WTC11 (cell line): ENCODE results near the gene S100A5. TPM values are rescaled to one million over a fixed set of nuclear protein-coding genes. Genes with fewer than 3 reads are reported as not detected.

ENCODE experiments used
- ATAC-seq: fragments of 200-7000 bp; cut with Tn5 transposase; 2 replicates; pipeline ENCODE4 v1.10.0; 2021; ENCODE audit warnings: mild to moderate bottlenecking, moderate library complexity
- CTCF ChIA-PET: fragments of 300-600 bp; sonication (Branson Sonifier 250); formaldehyde crosslinking; loops from one replicate; lab custom pipeline; 2021; ENCODE audit warnings: antibody characterized with exemption; lab: Charles Lee
- POLR2A ChIA-PET: fragments of 350-600 bp; sonication (Branson Sonifier 250); formaldehyde crosslinking; loops from one replicate; lab custom pipeline; 2021; ENCODE audit warnings: antibody characterized with exemption; lab: Charles Lee
- DNase-seq: peaks from one replicate; pipeline ENCODE4 v3.0.0; 2021; ENCODE audit warnings: low spot score
- H3K27ac Mint-ChIP-seq: 2 replicates; pipeline ENCODE4 v1.8.0; 2021; ENCODE audit warnings: mixed read lengths
- H3K27me3 Mint-ChIP-seq: 2 replicates; pipeline ENCODE4 v1.8.0; 2021; ENCODE audit warnings: low read depth, mild to moderate bottlenecking, moderate library complexity, mixed read lengths
- H3K36me3 Mint-ChIP-seq: 2 replicates; pipeline ENCODE4 v1.8.0; 2021; ENCODE audit warnings: mixed read lengths
- H3K4me1 Mint-ChIP-seq: 2 replicates; pipeline ENCODE4 v1.8.0; 2022; ENCODE audit warnings: mixed read lengths
- H3K4me3 Mint-ChIP-seq: 2 replicates; pipeline ENCODE4 v1.8.0; 2021; ENCODE audit warnings: mild to moderate bottlenecking, moderate library complexity, mixed read lengths
- H3K9me3 Mint-ChIP-seq: 2 replicates; pipeline ENCODE4 v1.8.0; 2021; ENCODE audit warnings: mixed read lengths
- CREM ChIP-seq: sonication (generic); formaldehyde crosslinking; IDR thresholded peaks from 2 replicates; pipeline ENCODE4 v1.8.1; 2022; ENCODE audit warnings: mild to moderate bottlenecking, missing genetic modification reagents, moderate library complexity
- EMX1 ChIP-seq: fragments of 250-450 bp; sonication (Bioruptor Pico); IDR thresholded peaks from 2 replicates; pipeline ENCODE4 v1.8.0; 2021; ENCODE audit warnings: mild to moderate bottlenecking
- ESRRA ChIP-seq: sonication (generic); formaldehyde crosslinking; IDR thresholded peaks from 2 replicates; pipeline ENCODE4 v1.8.1; 2022; ENCODE audit warnings: mild to moderate bottlenecking, missing genetic modification reagents, borderline replicate concordance
- ETV6 ChIP-seq: sonication (generic); formaldehyde crosslinking; IDR thresholded peaks from 2 replicates; pipeline ENCODE4 v1.8.1; 2022; ENCODE audit warnings: mild to moderate bottlenecking, missing genetic modification reagents
- FOXJ3 ChIP-seq: sonication (generic); formaldehyde crosslinking; IDR thresholded peaks from 2 replicates; pipeline ENCODE4 v1.9.0; 2021; ENCODE audit warnings: missing genetic modification reagents, mild to moderate bottlenecking, borderline replicate concordance
- FOXK1 ChIP-seq: sonication (generic); formaldehyde crosslinking; IDR thresholded peaks from 2 replicates; pipeline ENCODE4 v1.8.0; 2022; ENCODE audit warnings: mild to moderate bottlenecking, moderate library complexity, missing genetic modification reagents
- FOXP4 ChIP-seq: sonication (generic); formaldehyde crosslinking; IDR thresholded peaks from 2 replicates; pipeline ENCODE4 v1.8.0; 2022; ENCODE audit warnings: mild to moderate bottlenecking, missing genetic modification reagents
- GRHL2 ChIP-seq: fragments of 250-450 bp; sonication (Bioruptor Pico); IDR thresholded peaks from 2 replicates; pipeline ENCODE4 v1.8.0; 2022; ENCODE audit warnings: mild to moderate bottlenecking, moderate library complexity; ENCODE audit not compliant: insufficient replicate concordance, severe bottlenecking
- PRDM15 ChIP-seq: sonication (generic); formaldehyde crosslinking; IDR thresholded peaks from 2 replicates; pipeline ENCODE4 v1.8.0; 2022; ENCODE audit warnings: missing genetic modification reagents
- USF1 ChIP-seq: sonication (generic); formaldehyde crosslinking; IDR thresholded peaks from 2 replicates; pipeline ENCODE4 v1.8.0; 2022; ENCODE audit warnings: mild to moderate bottlenecking, missing genetic modification reagents
- ZBTB43 ChIP-seq: sonication (generic); formaldehyde crosslinking; IDR thresholded peaks from 2 replicates; pipeline ENCODE4 v1.8.1; 2023; ENCODE audit warnings: mild to moderate bottlenecking, missing genetic modification reagents
- ZNF281 ChIP-seq: sonication (generic); formaldehyde crosslinking; IDR thresholded peaks from 2 replicates; pipeline ENCODE4 v1.8.0; 2023; ENCODE audit warnings: mild to moderate bottlenecking, missing genetic modification reagents
- ZNF317 ChIP-seq: sonication (generic); formaldehyde crosslinking; IDR thresholded peaks from 2 replicates; pipeline ENCODE4 v1.8.1; 2023; ENCODE audit warnings: low read depth, mild to moderate bottlenecking, moderate library complexity, missing genetic modification reagents, borderline replicate concordance
- ZNF423 ChIP-seq: fragments of 250-450 bp; sonication (Bioruptor Pico); IDR thresholded peaks from 2 replicates; pipeline ENCODE4 v2.1.2; 2022; ENCODE audit warnings: mild to moderate bottlenecking, moderate library complexity
- total RNA-seq: library from RNA; stranded (reverse); gene quantifications from 3 replicates; pipeline ENCODE4 v1.2.3, GENCODE V29; 2021

The S100A5 gene
- total RNA-seq, 1 experiment from 2014 or later = not detected

GRCh38 chr1:153553830-153554541 is 13.3 kb upstream of the S100A5 start:
- TF ChIP-seq ETV6 (CRISPR knock-in tag) (no peak), CREM (CRISPR knock-in tag) (no peak), USF1 (CRISPR knock-in tag) (no peak), FOXP4 (CRISPR knock-in tag) (no peak)
- Mint-ChIP-seq H3K27me3 (no peaks in the 10 kb centered on the region; the same call in 1 of the 2 replicates), H3K4me3 (no peak overlapping the region), H3K36me3 (no peaks in the 10 kb centered on the region), H3K9me3 (no peaks in the 10 kb centered on the region), H3K4me1 (peaks cover 20% of the 10 kb centered on the region), H3K27ac (no peak overlapping the region)
- ChIA-PET CTCF (interaction anchor here (1.7 to 5.7 kb wide), 6 partner anchors 10 to 73 kb away, joined by 5 to 52 read pairs (median 12); partner anchors contain the start of genes S100A13 and S100A6), POLR2A (interaction anchor here (1.3 kb wide), 1 partner anchor 14 kb away, joined by 3 read pairs; no protein-coding TSS in a partner anchor)
- DNase-seq (no peak), ATAC-seq (no peak)

- no peak overlapping the region for H3K4me3 Mint-ChIP-seq
- CTCF ChIA-PET = interaction anchor here (0.7 to 5.7 kb wide), 15 partner anchors 9 to 81 kb away, joined by 3 to 52 read pairs (median 5); partner anchors contain the start of genes CHTOP, S100A13, S100A14 and S100A16
- no peaks in the 10 kb centered on the region for H3K9me3 Mint-ChIP-seq
- H3K27me3 Mint-ChIP-seq = no peaks in the 10 kb centered on the region; the same call in 1 of the 2 replicates
- peaks cover 29% of the 10 kb centered on the region for H3K4me1 Mint-ChIP-seq
- no peak for ATAC-seq
- H3K27ac Mint-ChIP-seq = no peak overlapping the region
- no peak for TF ChIP-seq ZNF423 (CRISPR knock-in tag)
- no peak for TF ChIP-seq FOXJ3 (CRISPR knock-in tag)
- no peak for TF ChIP-seq GRHL2
- no peak for TF ChIP-seq USF1 (CRISPR knock-in tag)
- TF ChIP-seq FOXK1 (CRISPR knock-in tag) = no peak
- TF ChIP-seq EMX1 (CRISPR knock-in tag) = no peak
- POLR2A ChIA-PET = no interaction called here
- H3K36me3 Mint-ChIP-seq = no peaks in the 10 kb centered on the region
- no peak for DNase-seq
These were observed 12.4 kb upstream of the S100A5 start for GRCh38 chr1:153553096-153553495.

GRCh38 chr1:153552335-153552734 is 11.6 kb upstream of the S100A5 start:
- H3K9me3 Mint-ChIP-seq = no peaks in the 10 kb centered on the region
- TF ChIP-seq ZNF281 (CRISPR knock-in tag) (no peak), ESRRA (CRISPR knock-in tag) (no peak), ZNF317 (CRISPR knock-in tag) (no peak), PRDM15 (CRISPR knock-in tag) (no peak), ZBTB43 (no peak)

More at GRCh38 chr1:153552335-153552734, 11.6 kb upstream of the S100A5 start:
- ChIA-PET POLR2A (interaction anchor here (0.9 kb wide), 1 partner anchor 19 kb away, joined by 7 read pairs; no protein-coding TSS in a partner anchor), CTCF (interaction anchor here (0.6 to 5.7 kb wide), 20 partner anchors 10 to 197 kb away, joined by 3 to 52 read pairs (median 4); partner anchors contain the start of genes CHTOP, S100A1, S100A13 and S100A14)
- Mint-ChIP-seq H3K27ac (no peak overlapping the region), H3K27me3 (no peaks in the 10 kb centered on the region; the same call in 1 of the 2 replicates), H3K4me1 (peaks cover 37% of the 10 kb centered on the region), H3K4me3 (no peak overlapping the region), H3K36me3 (no peaks in the 10 kb centered on the region)
- DNase-seq = peak; percentile 49
- ATAC-seq = peak; percentile 83
